GM19099 (cell line): ENCODE data around the gene LRRN3.

Experiments
- POLR2A ChIP-seq: IDR thresholded peaks from 3 replicates; pipeline ENCODE4 v1.6.1; 2011; ENCODE audit warnings: low read depth; ENCODE audit not compliant: insufficient read length; ENCODE audit errors: extremely low read depth

LRRN3 gene

GRCh38 chr7:111162692-111163091, 71.8 kb downstream of the LRRN3 start:
- TF ChIP-seq POLR2A: no peak

DNA sequence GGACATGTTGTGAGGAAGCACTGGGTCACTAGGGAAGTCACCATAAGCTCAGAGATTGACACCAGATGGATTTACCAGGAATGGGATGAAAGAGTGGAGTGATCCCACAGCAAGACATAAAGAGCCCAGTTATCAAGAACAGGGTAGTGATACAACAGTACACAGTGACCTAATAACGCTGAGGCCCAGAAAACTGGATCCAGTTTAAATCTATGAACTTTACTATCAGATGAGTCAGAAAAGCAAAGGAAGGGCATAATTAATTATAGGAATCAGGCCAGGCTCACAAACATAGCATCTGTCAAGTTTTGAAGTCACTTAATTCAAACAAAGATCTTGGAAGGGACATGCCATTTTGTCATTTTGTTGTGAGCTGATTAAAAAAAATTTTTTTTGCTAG, 73.5 kb downstream of the LRRN3 start:
- no peak for TF ChIP-seq POLR2A

- TF ChIP-seq POLR2A: no peak
Measured at GRCh38 chr7:111168182-111168581, 77.3 kb downstream of the LRRN3 start.

GRCh38 chr7:111172564-111173257, 81.8 kb downstream of the LRRN3 start:
- no peak for TF ChIP-seq POLR2A

- no peak for TF ChIP-seq POLR2A
Measured at GRCh38 chr7:111173528-111173927, 82.6 kb downstream of the LRRN3 start.

- no peak for TF ChIP-seq POLR2A
Measured at GRCh38 chr7:111173990-111174389, 83.1 kb downstream of the LRRN3 start.

DNA sequence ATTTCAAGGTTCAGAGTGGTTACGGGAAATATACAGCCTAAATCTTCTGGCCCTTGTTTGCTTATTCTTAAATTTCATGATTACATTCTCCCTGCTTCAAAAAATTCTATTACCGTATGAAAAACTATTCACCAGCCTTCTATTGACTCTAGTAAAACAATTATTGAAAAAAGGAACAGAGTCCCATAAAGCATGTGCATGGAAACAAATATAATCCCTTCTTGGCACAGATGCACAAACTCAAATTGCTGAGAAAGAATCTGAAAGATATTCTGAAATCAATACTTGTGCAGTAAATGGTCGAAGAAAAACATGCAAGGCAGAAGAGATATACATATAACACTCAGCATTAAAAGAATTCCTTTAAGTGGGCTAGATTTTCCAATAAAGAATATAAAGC, 83.6 kb downstream of the LRRN3 start:
- TF ChIP-seq POLR2A: no peak
